ENCODE results near the gene LY6G6D. TPM values are rescaled to one million over a fixed set of nuclear protein-coding genes. Genes with fewer than 3 reads are reported as not detected.

Gene LY6G6D
- total and polyA plus RNA-seq, 2 of the 13 experiments (the other 11 are each of a cell fraction or from before 2014, with no cell fraction given), result not detected

DNA sequence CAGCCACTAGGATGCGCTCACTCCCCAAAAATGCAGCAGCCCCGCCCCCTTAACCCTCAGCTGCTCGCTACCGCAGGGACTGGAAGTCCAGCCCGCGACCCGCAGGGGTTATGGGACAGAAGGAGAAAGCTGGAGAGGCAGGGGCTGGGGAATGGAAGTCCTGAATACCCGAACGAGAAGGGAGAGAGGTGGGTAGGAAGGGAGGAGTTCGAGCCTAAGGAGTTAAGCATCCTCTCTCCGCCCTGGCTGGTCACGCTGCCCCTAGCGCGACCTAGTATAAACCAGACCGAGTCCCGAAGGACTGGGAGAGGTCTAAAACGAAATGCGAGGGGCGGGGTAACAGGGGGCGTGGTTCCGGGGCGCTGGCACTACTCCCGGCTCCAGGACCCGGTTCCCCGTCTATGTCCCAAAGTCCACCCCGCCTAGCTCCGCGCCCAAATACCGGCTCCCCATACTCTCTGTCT, 14.4 kb downstream of the LY6G6D start (continued):
- no peak for TF ChIP-seq ZHX2 (IDR thresholded peaks at IDR 0.05; ENCODE audit: low read depth)
- no peak for TF ChIP-seq ZHX2 (CRISPR knock-in tag; IDR thresholded peaks at IDR 0.05; ENCODE audit: borderline replicate concordance)
- TF ChIP-seq ZNF550 (CRISPR knock-in tag; IDR thresholded peaks at IDR 0.05; ENCODE audit: borderline replicate concordance), result no peak
- TF ChIP-seq ZNF224 (CRISPR knock-in tag; IDR thresholded peaks at IDR 0.05), result peak; percentile 78
- no peak; the same call in 1 of the 2 replicates for TF ChIP-seq GATAD1 (CRISPR knock-in tag; IDR thresholded peaks at IDR 0.05)
- no peak for TF ChIP-seq TCF7L2 (IDR thresholded peaks at IDR 0.05; ENCODE audit: low read depth, low read length)
- TF ChIP-seq SYNCRIP (IDR thresholded peaks at IDR 0.05; ENCODE audit: insufficient read depth, low read depth, low read length), result no peak
- TF ChIP-seq KMT2A (CRISPR knock-in tag; IDR thresholded peaks at IDR 0.05), result no peak
- TF ChIP-seq, protein P1, sequence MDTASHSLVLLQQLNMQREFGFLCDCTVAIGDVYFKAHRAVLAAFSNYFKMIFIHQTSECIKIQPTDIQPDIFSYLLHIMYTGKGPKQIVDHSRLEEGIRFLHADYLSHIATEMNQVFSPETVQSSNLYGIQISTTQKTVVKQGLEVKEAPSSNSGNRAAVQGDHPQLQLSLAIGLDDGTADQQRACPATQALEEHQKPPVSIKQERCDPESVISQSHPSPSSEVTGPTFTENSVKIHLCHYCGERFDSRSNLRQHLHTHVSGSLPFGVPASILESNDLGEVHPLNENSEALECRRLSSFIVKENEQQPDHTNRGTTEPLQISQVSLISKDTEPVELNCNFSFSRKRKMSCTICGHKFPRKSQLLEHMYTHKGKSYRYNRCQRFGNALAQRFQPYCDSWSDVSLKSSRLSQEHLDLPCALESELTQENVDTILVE (CRISPR knock-in tag; IDR thresholded peaks at IDR 0.05), result no peak
- 0 out of 2 replicates have a peak, but pooled peaks have one; percentile 8 for TF ChIP-seq ZNF280B (CRISPR knock-in tag; IDR thresholded peaks at IDR 0.05; ENCODE audit: borderline replicate concordance)
- TF ChIP-seq HNF1B (CRISPR knock-in tag; IDR thresholded peaks at IDR 0.05), result peak; percentile 48; the same call in 1 of the 2 replicates
- TF ChIP-seq, protein P2, sequence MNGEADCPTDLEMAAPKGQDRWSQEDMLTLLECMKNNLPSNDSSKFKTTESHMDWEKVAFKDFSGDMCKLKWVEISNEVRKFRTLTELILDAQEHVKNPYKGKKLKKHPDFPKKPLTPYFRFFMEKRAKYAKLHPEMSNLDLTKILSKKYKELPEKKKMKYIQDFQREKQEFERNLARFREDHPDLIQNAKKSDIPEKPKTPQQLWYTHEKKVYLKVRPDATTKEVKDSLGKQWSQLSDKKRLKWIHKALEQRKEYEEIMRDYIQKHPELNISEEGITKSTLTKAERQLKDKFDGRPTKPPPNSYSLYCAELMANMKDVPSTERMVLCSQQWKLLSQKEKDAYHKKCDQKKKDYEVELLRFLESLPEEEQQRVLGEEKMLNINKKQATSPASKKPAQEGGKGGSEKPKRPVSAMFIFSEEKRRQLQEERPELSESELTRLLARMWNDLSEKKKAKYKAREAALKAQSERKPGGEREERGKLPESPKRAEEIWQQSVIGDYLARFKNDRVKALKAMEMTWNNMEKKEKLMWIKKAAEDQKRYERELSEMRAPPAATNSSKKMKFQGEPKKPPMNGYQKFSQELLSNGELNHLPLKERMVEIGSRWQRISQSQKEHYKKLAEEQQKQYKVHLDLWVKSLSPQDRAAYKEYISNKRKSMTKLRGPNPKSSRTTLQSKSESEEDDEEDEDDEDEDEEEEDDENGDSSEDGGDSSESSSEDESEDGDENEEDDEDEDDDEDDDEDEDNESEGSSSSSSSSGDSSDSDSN (CRISPR knock-in tag; IDR thresholded peaks at IDR 0.05), result peak; percentile 66
- TF ChIP-seq, protein P3, sequence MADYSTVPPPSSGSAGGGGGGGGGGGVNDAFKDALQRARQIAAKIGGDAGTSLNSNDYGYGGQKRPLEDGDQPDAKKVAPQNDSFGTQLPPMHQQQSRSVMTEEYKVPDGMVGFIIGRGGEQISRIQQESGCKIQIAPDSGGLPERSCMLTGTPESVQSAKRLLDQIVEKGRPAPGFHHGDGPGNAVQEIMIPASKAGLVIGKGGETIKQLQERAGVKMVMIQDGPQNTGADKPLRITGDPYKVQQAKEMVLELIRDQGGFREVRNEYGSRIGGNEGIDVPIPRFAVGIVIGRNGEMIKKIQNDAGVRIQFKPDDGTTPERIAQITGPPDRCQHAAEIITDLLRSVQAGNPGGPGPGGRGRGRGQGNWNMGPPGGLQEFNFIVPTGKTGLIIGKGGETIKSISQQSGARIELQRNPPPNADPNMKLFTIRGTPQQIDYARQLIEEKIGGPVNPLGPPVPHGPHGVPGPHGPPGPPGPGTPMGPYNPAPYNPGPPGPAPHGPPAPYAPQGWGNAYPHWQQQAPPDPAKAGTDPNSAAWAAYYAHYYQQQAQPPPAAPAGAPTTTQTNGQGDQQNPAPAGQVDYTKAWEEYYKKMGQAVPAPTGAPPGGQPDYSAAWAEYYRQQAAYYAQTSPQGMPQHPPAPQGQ (CRISPR knock-in tag; IDR thresholded peaks at IDR 0.05; ENCODE audit: borderline replicate concordance), result no peak
- no peak for TF ChIP-seq ZNF589 (CRISPR knock-in tag; conservative IDR thresholded peaks at IDR 0.05)

Data from HepG2 (cell line).